H1 (cell line): ENCODE data around the gene PIF1. TPM values are rescaled to one million over a fixed set of nuclear protein-coding genes. Genes with fewer than 3 reads are reported as not detected.
"Not testable (repeated sequence)": the region's sequence is repeated elsewhere in the genome, so short reads cannot be mapped to it uniquely, and the experiment has no call there.

Experiments used
- CTCF ChIA-PET: fragments of 300-600 bp; sonication (Branson Sonifier 250); formaldehyde crosslinking; loops from one replicate; lab custom pipeline; 2021; ENCODE audit not compliant: partially characterized antibody; lab: Charles Lee
- POLR2A ChIA-PET: fragments of 300-600 bp; sonication (Branson Sonifier 250); formaldehyde crosslinking; loops from one replicate; lab custom pipeline; 2021; ENCODE audit warnings: inconsistent platforms; ENCODE audit not compliant: partially characterized antibody; lab: Charles Lee
- DNase-seq, 2 experiments: peaks; one replicate each; pipeline versions ENCODE4 v3.0.0 to v3.0.0-alpha.2; 2010 to 2022; ENCODE audit warnings: low spot score in 2 of 2, low read depth in 1 of 2, mixed read lengths in 1 of 2
- FAIRE-seq: peaks from 2 replicates; lab custom pipeline; 2011; peaks lifted over from hg19 to GRCh38; lab: Jason Lieb, UNC
- H2AFZ ChIP-seq: 2 replicates; pipeline ENCODE4 v1.8.1; 2012; ENCODE audit warnings: low read length, inconsistent platforms
- H2AK5ac ChIP-seq: 2 replicates; pipeline ENCODE4 v1.6.1; 2013; ENCODE audit warnings: low read depth, low read length
- H2BK120ac ChIP-seq: replicated peaks from 2 replicates; pipeline ENCODE3; 2013; ENCODE audit warnings: low read depth, low read length, inconsistent platforms
- H2BK12ac ChIP-seq: 2 replicates; pipeline ENCODE4 v1.6.1; 2013; ENCODE audit warnings: low read depth, low read length
- H2BK15ac ChIP-seq: 2 replicates; pipeline ENCODE4 v1.6.1; 2013; ENCODE audit warnings: low read length
- H2BK20ac ChIP-seq: 2 replicates; pipeline ENCODE4 v1.6.1; 2013; ENCODE audit warnings: low read length
- H2BK5ac ChIP-seq: 2 replicates; pipeline ENCODE4 v1.6.1; 2013; ENCODE audit warnings: low read depth, low read length
- H3K14ac ChIP-seq: 2 replicates; pipeline ENCODE4 v1.6.1; 2013; ENCODE audit warnings: inconsistent platforms; ENCODE audit not compliant: insufficient read length
- H3K18ac ChIP-seq: 2 replicates; pipeline ENCODE4 v1.6.1; 2013; ENCODE audit warnings: low read length; ENCODE audit errors: extremely low read depth
- H3K23ac ChIP-seq: 2 replicates; pipeline ENCODE4 v1.6.1; 2013; ENCODE audit warnings: inconsistent platforms; ENCODE audit not compliant: insufficient read length
- H3K23me2 ChIP-seq: 2 replicates; pipeline ENCODE4 v1.6.1; 2013; ENCODE audit warnings: low read depth, low read length
- H3K27ac ChIP-seq: 2 replicates; pipeline ENCODE4 v1.6.1; 2011; ENCODE audit warnings: low read depth, low read length, inconsistent platforms
- H3K27me3 ChIP-seq, 4 experiments: replicated peaks in 1 of 4; 1 replicate in 1 of 4; 2 replicates in 3 of 4; pipeline versions ENCODE4 v1.6.1 to v1.8.1; 2011 to 2013; ENCODE audit warnings: low read length in 3 of 4, mild to moderate bottlenecking in 3 of 4, inconsistent platforms in 2 of 4, mixed read lengths in 2 of 4, moderate library complexity in 1 of 4; ENCODE audit not compliant: control insufficient read depth in 3 of 4, insufficient read depth in 3 of 4; ENCODE audit errors: extremely low read depth in 1 of 4
- H3K36me3 ChIP-seq, 4 experiments: 2 replicates each; pipeline versions ENCODE4 v1.6.1 to v1.8.1; 2011 to 2013; ENCODE audit warnings: mild to moderate bottlenecking in 4 of 4, low read length in 3 of 4, moderate library complexity in 2 of 4, control low read depth in 1 of 4, inconsistent platforms in 1 of 4; ENCODE audit not compliant: insufficient read depth in 4 of 4, control insufficient read depth in 2 of 4
- H3K4ac ChIP-seq: replicated peaks from 2 replicates; pipeline ENCODE3; 2013; ENCODE audit warnings: low read length, low read depth, mixed read lengths, inconsistent platforms; ENCODE audit not compliant: insufficient read length
- H3K4me1 ChIP-seq, 4 experiments: replicated peaks in 1 of 4; 1 replicate in 1 of 4; 2 replicates in 3 of 4; pipeline versions ENCODE4 v1.6.1 to v1.8.1; 2011 to 2013; ENCODE audit warnings: low read length in 3 of 4, inconsistent platforms in 2 of 4, mixed read lengths in 1 of 4; ENCODE audit not compliant: insufficient read depth in 4 of 4, control insufficient read depth in 3 of 4
- H3K4me2 ChIP-seq, 2 experiments: 2 replicates each; pipeline versions ENCODE4 v1.6.1 to v1.8.1; 2011 to 2013; ENCODE audit warnings: low read depth in 2 of 2, low read length in 2 of 2, control low read depth in 1 of 2, inconsistent platforms in 1 of 2, mild to moderate bottlenecking in 1 of 2; ENCODE audit not compliant: insufficient read depth in 1 of 2
- H3K4me3 ChIP-seq, 4 experiments: fragments of 200-600, 300-600 bp in 1 of 4; sonication (generic), shearing (Covaris generic), sonication (Bioruptor Twin) in 1 of 4; 2 replicates each; pipeline versions ENCODE4 v1.5.1 to v1.8.1; 2011 to 2016; ENCODE audit warnings: low read length in 4 of 4, low read depth in 3 of 4, control low read depth in 2 of 4, inconsistent platforms in 2 of 4, mild to moderate bottlenecking in 2 of 4, mixed read lengths in 1 of 4, moderate library complexity in 1 of 4; ENCODE audit not compliant: insufficient read depth in 2 of 4; ENCODE audit errors: extremely low read depth in 1 of 4
- H3K56ac ChIP-seq: replicated peaks from 2 replicates; pipeline ENCODE3; 2013; ENCODE audit warnings: low read depth, mild to moderate bottlenecking, mixed read lengths, low read length, inconsistent platforms; ENCODE audit not compliant: insufficient read length
- H3K79me1 ChIP-seq: 2 replicates; pipeline ENCODE4 v1.6.1; 2013; ENCODE audit warnings: low read depth, low read length, control low read depth
- H3K79me2 ChIP-seq, 2 experiments: 2 replicates each; pipeline versions ENCODE4 v1.6.1 to v1.8.1; 2012 to 2013; ENCODE audit warnings: low read length in 2 of 2, mild to moderate bottlenecking in 2 of 2, inconsistent platforms in 1 of 2; ENCODE audit not compliant: insufficient read depth in 2 of 2, control insufficient read depth in 1 of 2
- H3K9ac ChIP-seq, 4 experiments: replicated peaks in 1 of 4; 1 replicate in 1 of 4; 2 replicates in 3 of 4; pipeline versions ENCODE4 v1.6.1 to v1.8.1; 2011 to 2013; ENCODE audit warnings: low read depth in 3 of 4, low read length in 3 of 4, control low read depth in 2 of 4, mild to moderate bottlenecking in 2 of 4, moderate library complexity in 2 of 4, inconsistent platforms in 1 of 4; ENCODE audit errors: extremely low read depth in 1 of 4
- H3K9me3 ChIP-seq, 2 experiments: 2 replicates each; pipeline versions ENCODE4 v1.6.1 to v1.8.1; 2012 to 2013; ENCODE audit warnings: mild to moderate bottlenecking in 2 of 2, moderate library complexity in 2 of 2, control low read depth in 1 of 2, inconsistent platforms in 1 of 2, low read depth in 1 of 2, low read length in 1 of 2, mixed read lengths in 1 of 2; ENCODE audit not compliant: insufficient read depth in 2 of 2
- H4K20me1 ChIP-seq, 2 experiments: replicated peaks in 1 of 2; 2 replicates each; pipeline versions ENCODE3 to v1.8.1; 2011 to 2013; ENCODE audit warnings: inconsistent platforms in 2 of 2, low read length in 2 of 2, mild to moderate bottlenecking in 1 of 2; ENCODE audit not compliant: insufficient read depth in 2 of 2, control insufficient read depth in 1 of 2
- H4K5ac ChIP-seq: 2 replicates; pipeline ENCODE4 v1.6.1; 2013; ENCODE audit warnings: low read length, low read depth, mixed read lengths, inconsistent platforms; ENCODE audit not compliant: insufficient read length
- H4K8ac ChIP-seq: 2 replicates; pipeline ENCODE4 v1.8.0; 2013; ENCODE audit warnings: mild to moderate bottlenecking, moderate library complexity, low read length, inconsistent platforms; ENCODE audit not compliant: insufficient read depth; ENCODE audit errors: extremely low read depth
- H4K91ac ChIP-seq: replicated peaks from 2 replicates; pipeline ENCODE3; 2013; ENCODE audit warnings: low read length, mixed read lengths, inconsistent platforms; ENCODE audit not compliant: insufficient read length
- whole genome bisulfite sequencing, 2 experiments: shearing (Covaris generic) in 1 of 2; methylation state at CpG; one replicate each; pipeline versions ENCODE4 v1.1.6 to v1.1.7; 2013 to 2015; ENCODE audit warnings: low lambda C conversion rate in 2 of 2, mixed read lengths in 2 of 2, inconsistent platforms in 1 of 2, low coverage in 1 of 2, missing lambda C conversion rate in 1 of 2; ENCODE audit not compliant: insufficient replicate concordance in 2 of 2, insufficient coverage in 1 of 2, insufficient read length in 1 of 2; ENCODE audit errors: extremely low coverage in 1 of 2, missing lambda C conversion rate in 1 of 2; 5-methylcytosine and 5-hydroxymethylcytosine counted together
- polyA plus RNA-seq, 7 experiments: library from polyadenylated mRNA; depleted of rRNA in 3 of 7; stranded (reverse) in 5 of 7; unstranded in 2 of 7; fragments of >200 nt in 5 of 7; fragments of 200-250 nt in 2 of 7; gene quantifications; 1 replicate in 5 of 7; 2 replicates in 1 of 7; 4 replicates in 1 of 7; pipeline versions ENCODE4 v1.2.1 to v1.2.3, GENCODE V29; 2011 to 2013; ENCODE audit warnings: missing spikeins in 2 of 7, mixed read lengths in 2 of 7
- total RNA-seq: library from RNA; stranded (reverse); fragmentation: NEBNext Ultra II Directional; extraction: Animal tissue kit (Norgen Biotek cat#: 25700); gene quantifications from 2 replicates; pipeline ENCODE4 v1.2.1, GENCODE V29; 2021

PIF1 gene
- total and polyA plus RNA-seq, 2 of the 8 experiments (the other 6 are each of a cell fraction or from before 2014, with no cell fraction given): 73.3 to 138 TPM

- H3K23me2 ChIP-seq, H3K4me2 ChIP-seq, H4K5ac ChIP-seq, H4K20me1 ChIP-seq, FAIRE-seq, H4K91ac ChIP-seq, H3K79me2 ChIP-seq, H3K9me3 ChIP-seq, H2BK5ac ChIP-seq, H2BK20ac ChIP-seq, H4K8ac ChIP-seq, H2BK15ac ChIP-seq, H3K9ac ChIP-seq, H3K79me1 ChIP-seq, DNase-seq, H3K4ac ChIP-seq, H3K18ac ChIP-seq, H2BK12ac ChIP-seq, H3K56ac ChIP-seq, H3K27ac ChIP-seq, H3K14ac ChIP-seq, H3K4me3 ChIP-seq, H3K23ac ChIP-seq, H2AFZ ChIP-seq, H3K27me3 ChIP-seq, H2AK5ac ChIP-seq, H2BK120ac ChIP-seq: not testable (repeated sequence)
- CTCF ChIA-PET: interaction anchor here (0.9 to 25.0 kb wide), 4 partner anchors 9 to 65 kb away, joined by 3 to 883 read pairs (median 6); no protein-coding TSS in a partner anchor
- Histone ChIP-seq H3K4me1 (peaks cover 17 to 30% (median 22%) of the 10 kb centered on the region in 4 experiments), H3K36me3 (peaks cover 9 to 29% (median 23%) of the 10 kb centered on the region in 4 experiments)
- POLR2A ChIA-PET: interaction anchor here (0.7 to 24.9 kb wide), 16 partner anchors 3 to 370 kb away, joined by 3 to 748 read pairs (median 4); partner anchors contain the start of genes PIF1, PLEKHO2 and RBPMS2
- 95% methylated on average over 8 of the region's 8 CpGs; no CpG with 5 or more reads in 1 of the 2 experiments for WGBS, 2 experiments
Observed at GRCh38 chr15:64814283-64814682, 11.2 kb downstream of the PIF1 start.
